OCI-LY3 (cell line): ENCODE measurements around the gene KCNMA1.

Experiments
- H2AFZ ChIP-seq: fragments of 200-600, 300-600 bp; shearing (Covaris generic); 2 replicates; pipeline ENCODE4 v1.6.0; 2014; ENCODE audit warnings: antibody characterized with exemption, low read depth, low read length
- H3K27ac ChIP-seq: fragments of 200-600, 300-600 bp; sonication (generic); 2 replicates; pipeline ENCODE4 v1.5.1; 2014; ENCODE audit warnings: mild to moderate bottlenecking, low read length, moderate library complexity, mixed read lengths
- H3K27me3 ChIP-seq: fragments of 200-600, 300-600 bp; sonication (generic); 2 replicates; pipeline ENCODE4 v1.6.1; 2014; ENCODE audit warnings: low read depth, low read length, mixed read lengths
- H3K36me3 ChIP-seq: fragments of 200-600, 300-600 bp; sonication (generic); replicated peaks from 2 replicates; pipeline ENCODE3; 2014; ENCODE audit warnings: low read depth, low read length, mixed read lengths
- H3K4me1 ChIP-seq: fragments of 300-600, 200-600 bp; sonication (generic); 2 replicates; pipeline ENCODE4 v1.6.1; 2014; ENCODE audit warnings: low read length, mixed read lengths
- H3K4me2 ChIP-seq: fragments of 200-600, 300-600 bp; sonication (generic); 2 replicates; pipeline ENCODE4 v1.6.1; 2014; ENCODE audit warnings: low read length, mixed read lengths
- H3K4me3 ChIP-seq: fragments of 300-600, 200-600 bp; sonication (generic); 2 replicates; pipeline ENCODE4 v1.5.1; 2014; ENCODE audit warnings: antibody characterized with exemption, mild to moderate bottlenecking, low read length, moderate library complexity
- H3K79me2 ChIP-seq: fragments of 300-600, 200-600 bp; shearing (Covaris generic); 2 replicates; pipeline ENCODE4 v1.6.1; 2014; ENCODE audit warnings: mild to moderate bottlenecking, low read length, mixed read lengths
- H3K9ac ChIP-seq: fragments of 300-600, 200-600 bp; shearing (Covaris generic); 2 replicates; pipeline ENCODE4 v1.6.0; 2014; ENCODE audit warnings: mild to moderate bottlenecking, low read length, moderate library complexity
- H3K9me3 ChIP-seq: fragments of 200-600, 300-600 bp; shearing (Covaris generic); 2 replicates; pipeline ENCODE4 v1.6.1; 2014; ENCODE audit warnings: low read length, mixed read lengths; ENCODE audit not compliant: insufficient read depth
- H4K20me1 ChIP-seq: fragments of 200-600, 300-600 bp; sonication (generic); 2 replicates; pipeline ENCODE4 v1.6.1; 2016; ENCODE audit warnings: low read length, mixed read lengths; ENCODE audit not compliant: insufficient read depth
- CTCF ChIP-seq: fragments of 200-600, 300-600 bp; sonication (generic); IDR thresholded peaks from 2 replicates; pipeline ENCODE4 v1.5.1; 2014; ENCODE audit warnings: antibody characterized with exemption, low read length, low read depth
- EZH2phosphoT487 ChIP-seq: fragments of 200-600 bp; shearing (Covaris generic); IDR thresholded peaks from 2 replicates; pipeline ENCODE4 v1.6.1; 2018; ENCODE audit warnings: antibody characterized with exemption, mixed run types, low read depth

Gene KCNMA1

GRCh38 chr10:77231884-77232610, 405.6 kb downstream of the KCNMA1 start:
- Histone ChIP-seq H3K4me1 (peaks cover 18% of the 10 kb centered on the region), H3K27me3 (no peaks in the 10 kb centered on the region), H3K9ac (no peak overlapping the region), H3K4me3 (no peak overlapping the region), H4K20me1 (peaks cover 6% of the 10 kb centered on the region; the same call in 1 of the 2 replicates), H2AFZ (no peak overlapping the region), H3K9me3 (no peaks in the 10 kb centered on the region), H3K4me2 (peak overlapping the region; percentile 52), H3K27ac (no peak overlapping the region), H3K79me2 (no peaks in the 10 kb centered on the region), H3K36me3 (no peaks in the 10 kb centered on the region)
- no peak for TF ChIP-seq EZH2phosphoT487
- no peak for TF ChIP-seq CTCF

GRCh38 chr10:77231375-77231774, 406.2 kb downstream of the KCNMA1 start:
- Histone ChIP-seq H3K27ac (no peak overlapping the region), H3K4me3 (peak overlapping the region; percentile 7; the same call in 1 of the 2 replicates), H3K9ac (no peak overlapping the region), H3K4me2 (peak overlapping the region; percentile 52), H4K20me1 (peaks cover 12% of the 10 kb centered on the region; the same call in 1 of the 2 replicates), H3K4me1 (peaks cover 18% of the 10 kb centered on the region), H2AFZ (no peak overlapping the region), H3K79me2 (no peaks in the 10 kb centered on the region), H3K9me3 (no peaks in the 10 kb centered on the region), H3K27me3 (no peaks in the 10 kb centered on the region), H3K36me3 (no peaks in the 10 kb centered on the region)
- TF ChIP-seq EZH2phosphoT487 = no peak
- no peak for TF ChIP-seq CTCF

GRCh38 chr10:77230194-77230593, 407.4 kb downstream of the KCNMA1 start:
- H3K27me3 ChIP-seq = no peaks in the 10 kb centered on the region
- no peak overlapping the region for H3K27ac ChIP-seq
- peaks cover 23% of the 10 kb centered on the region for H4K20me1 ChIP-seq
- peaks cover 30% of the 10 kb centered on the region for H3K4me1 ChIP-seq
- TF ChIP-seq EZH2phosphoT487 (no peak), CTCF (no peak)
- no peak overlapping the region for H3K9ac ChIP-seq
- no peaks in the 10 kb centered on the region for H3K9me3 ChIP-seq
- no peaks in the 10 kb centered on the region for H3K36me3 ChIP-seq
- no peaks in the 10 kb centered on the region for H3K79me2 ChIP-seq
- no peak overlapping the region for H3K4me3 ChIP-seq
- no peak overlapping the region for H2AFZ ChIP-seq
- H3K4me2 ChIP-seq = no peak overlapping the region

GRCh38 chr10:77229704-77230103, 407.9 kb downstream of the KCNMA1 start:
- Histone ChIP-seq H2AFZ (no peak overlapping the region), H3K9me3 (no peaks in the 10 kb centered on the region), H3K4me3 (no peak overlapping the region), H3K4me1 (peaks cover 35% of the 10 kb centered on the region), H3K79me2 (no peaks in the 10 kb centered on the region), H3K27ac (no peak overlapping the region), H3K36me3 (peaks cover 4% of the 10 kb centered on the region), H3K9ac (no peak overlapping the region), H3K4me2 (no peak overlapping the region), H4K20me1 (peaks cover 28% of the 10 kb centered on the region), H3K27me3 (no peaks in the 10 kb centered on the region)
- TF ChIP-seq EZH2phosphoT487 (no peak), CTCF (no peak)
